ENCODE results near the gene IER3. TPM values are rescaled to one million over a fixed set of nuclear protein-coding genes. Genes with fewer than 3 reads are reported as not detected.

The IER3 gene
- total and polyA plus RNA-seq, 9 of the 15 experiments (the other 6 are each of a cell fraction or from before 2014, with no cell fraction given): 1.5 to 30.0 (median 11.5) TPM

- peak; percentile 50 to 72; a peak in 3 of 4 replicates for TF ChIP-seq MLLT1 (IDR thresholded peaks at IDR 0.05)
- TF ChIP-seq SPI1 (IDR thresholded peaks at IDR 0.05; ENCODE audit: borderline replicate concordance, low read depth, low read length): peak; percentile 46; the same call in 1 of the 2 replicates
- peak; percentile 87; the same call in 1 of the 2 replicates for TF ChIP-seq CHCHD3 (CRISPR knock-in tag; IDR thresholded peaks at IDR 0.05)
- peak; percentile 89 for TF ChIP-seq SUPT5H (IDR thresholded peaks at IDR 0.05)
- TF ChIP-seq HOXB6 (CRISPR knock-in tag; IDR thresholded peaks at IDR 0.05; ENCODE audit: borderline replicate concordance): no peak
- no peak for TF ChIP-seq CREBBP (IDR thresholded peaks at IDR 0.05; ENCODE audit: low read depth, low read length)
- TF ChIP-seq PHB2 (IDR thresholded peaks at IDR 0.05; ENCODE audit: low read depth): no peak
- no peak for TF ChIP-seq IFI16 (CRISPR knock-in tag; IDR thresholded peaks at IDR 0.05)
- no peak for TF ChIP-seq KLF10 (CRISPR knock-in tag; IDR thresholded peaks at IDR 0.05)
- TF ChIP-seq RREB1 (CRISPR knock-in tag; IDR thresholded peaks at IDR 0.05): peak; percentile 39; the same call in 1 of the 2 replicates
- TF ChIP-seq NFXL1 (CRISPR knock-in tag; IDR thresholded peaks at IDR 0.05): no peak
- TF ChIP-seq SRSF1 (IDR thresholded peaks at IDR 0.05; ENCODE audit: low read depth, low read length): no peak
- no peak for TF ChIP-seq ZNF449 (CRISPR knock-in tag; IDR thresholded peaks at IDR 0.05)
- no peak for TF ChIP-seq ZNF561 (CRISPR knock-in tag; conservative IDR thresholded peaks at IDR 0.05)
- peak; percentile 95 for TF ChIP-seq CC2D1A (IDR thresholded peaks at IDR 0.05)
- TF ChIP-seq ZKSCAN3 (CRISPR knock-in tag; IDR thresholded peaks at IDR 0.05): no peak
- no peak for TF ChIP-seq ZNF778 (CRISPR knock-in tag; IDR thresholded peaks at IDR 0.05)
- TF ChIP-seq XRCC5 (IDR thresholded peaks at IDR 0.05; ENCODE audit: low read depth, low read length): peak; percentile 95
These were observed 27.1 kb downstream of the IER3 start, which contains the start of gene MDC1 (continued) for GRCh38 chr6:30717129-30717844.
